HEK293 (cell line): ENCODE data around the gene INF2.
"Not testable (repeated sequence)": the region's sequence is repeated elsewhere in the genome, so short reads cannot be mapped to it uniquely, and the experiment has no call there.

ENCODE experiments used
- CTCF ChIP-seq: fragments of 450-650 bp; formaldehyde crosslinking; IDR thresholded peaks from 2 replicates; pipeline ENCODE4 v1.5.1; 2016; ENCODE audit warnings: missing biosample characterization, missing genetic modification characterization
- HOXA7 ChIP-seq: sonication (generic); formaldehyde crosslinking; IDR thresholded peaks from 2 replicates; pipeline ENCODE4 v1.8.1; 2022; ENCODE audit warnings: missing genetic modification reagents, borderline replicate concordance
- KLF16 ChIP-seq: fragments of 450-650 bp; formaldehyde crosslinking; IDR thresholded peaks from 2 replicates; pipeline ENCODE4 v1.5.1; 2017; ENCODE audit warnings: missing biosample characterization, missing genetic modification characterization
- SP3 ChIP-seq: fragments of 450-650 bp; formaldehyde crosslinking; IDR thresholded peaks from 2 replicates; pipeline ENCODE4 v1.5.1; 2016; ENCODE audit warnings: missing biosample characterization, missing genetic modification characterization
- YY2 ChIP-seq: fragments of 450-650 bp; formaldehyde crosslinking; IDR thresholded peaks from 2 replicates; pipeline ENCODE4 v1.5.1; 2016; ENCODE audit warnings: missing biosample characterization, missing genetic modification characterization
- ZBTB7A ChIP-seq: fragments of 450-650 bp; formaldehyde crosslinking; IDR thresholded peaks from 2 replicates; pipeline ENCODE4 v1.5.1; 2016; ENCODE audit warnings: low read depth, missing biosample characterization, missing genetic modification characterization
- ZNF112 ChIP-seq: fragments of 450-650 bp; formaldehyde crosslinking; IDR thresholded peaks from 2 replicates; pipeline ENCODE4 v1.5.0; 2017; ENCODE audit warnings: missing biosample characterization, missing genetic modification characterization
- ZNF148 ChIP-seq: fragments of 450-650 bp; formaldehyde crosslinking; IDR thresholded peaks from 2 replicates; pipeline ENCODE4 v1.5.0; 2017; ENCODE audit warnings: missing biosample characterization, missing genetic modification characterization, borderline replicate concordance
- ZNF362 ChIP-seq: fragments of 450-650 bp; formaldehyde crosslinking; IDR thresholded peaks from 2 replicates; pipeline ENCODE4 v1.5.1; 2016; ENCODE audit warnings: missing biosample characterization, missing genetic modification characterization
- ZNF639 ChIP-seq: fragments of 450-650 bp; formaldehyde crosslinking; IDR thresholded peaks from 2 replicates; pipeline ENCODE4 v1.5.1; 2016; ENCODE audit warnings: missing biosample characterization, missing genetic modification characterization

GRCh38 chr14:104672119-104672518 lies 17.3 kb upstream of the INF2 start:
- TF ChIP-seq HOXA7 (CRISPR knock-in tag); ZNF148 (tag by site-specific recombination); CTCF (tag by site-specific recombination); ZNF362; ZNF112 (tag by site-specific recombination); SP3; ZBTB7A (tag by site-specific recombination); ZNF639 (tag by site-specific recombination); YY2 (tag by site-specific recombination); KLF16 (tag by site-specific recombination): not testable (repeated sequence)
